COR-L47 (cell line): ENCODE results near the gene MSX1.

Experiments used
- DNase-seq: peaks from one replicate; lab custom pipeline; 2025; lab: John Stamatoyannopoulos, UW

MSX1 gene

DNA sequence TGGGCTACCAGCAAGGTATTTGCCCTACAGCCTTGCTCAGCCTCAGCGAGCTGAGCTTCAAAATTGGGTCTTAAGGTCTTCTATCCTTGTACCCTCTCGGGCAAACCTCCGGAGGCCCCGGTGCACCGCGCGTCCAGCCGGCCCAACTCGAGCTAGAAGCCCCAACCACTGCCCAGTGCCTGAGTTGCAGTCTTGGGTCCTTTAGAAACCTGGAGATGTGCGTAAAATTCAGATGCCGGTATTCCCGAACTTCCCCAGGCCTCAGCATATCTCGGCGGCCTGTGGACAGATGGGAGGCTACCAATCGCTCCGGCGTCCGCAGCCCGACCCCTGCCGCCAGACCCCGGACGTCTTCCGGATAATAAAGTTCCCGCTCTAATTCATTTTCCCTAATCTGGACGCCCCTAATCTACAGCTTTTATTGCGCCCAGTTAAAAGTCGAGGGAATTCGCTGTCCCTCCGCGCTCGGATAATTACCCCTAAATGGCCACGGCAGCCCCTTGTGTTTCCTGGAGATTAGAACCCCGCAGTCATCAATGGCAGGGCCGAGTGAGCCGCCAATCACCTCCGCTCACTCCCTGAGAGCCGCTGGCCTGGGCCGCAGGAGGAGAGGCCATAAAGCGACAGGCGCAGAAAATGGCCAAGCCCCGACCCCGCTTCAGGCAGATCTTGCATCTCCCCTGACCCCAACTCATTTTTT is 1.5 kb upstream of the MSX1 start:
- DNase-seq, result no peak

DNA sequence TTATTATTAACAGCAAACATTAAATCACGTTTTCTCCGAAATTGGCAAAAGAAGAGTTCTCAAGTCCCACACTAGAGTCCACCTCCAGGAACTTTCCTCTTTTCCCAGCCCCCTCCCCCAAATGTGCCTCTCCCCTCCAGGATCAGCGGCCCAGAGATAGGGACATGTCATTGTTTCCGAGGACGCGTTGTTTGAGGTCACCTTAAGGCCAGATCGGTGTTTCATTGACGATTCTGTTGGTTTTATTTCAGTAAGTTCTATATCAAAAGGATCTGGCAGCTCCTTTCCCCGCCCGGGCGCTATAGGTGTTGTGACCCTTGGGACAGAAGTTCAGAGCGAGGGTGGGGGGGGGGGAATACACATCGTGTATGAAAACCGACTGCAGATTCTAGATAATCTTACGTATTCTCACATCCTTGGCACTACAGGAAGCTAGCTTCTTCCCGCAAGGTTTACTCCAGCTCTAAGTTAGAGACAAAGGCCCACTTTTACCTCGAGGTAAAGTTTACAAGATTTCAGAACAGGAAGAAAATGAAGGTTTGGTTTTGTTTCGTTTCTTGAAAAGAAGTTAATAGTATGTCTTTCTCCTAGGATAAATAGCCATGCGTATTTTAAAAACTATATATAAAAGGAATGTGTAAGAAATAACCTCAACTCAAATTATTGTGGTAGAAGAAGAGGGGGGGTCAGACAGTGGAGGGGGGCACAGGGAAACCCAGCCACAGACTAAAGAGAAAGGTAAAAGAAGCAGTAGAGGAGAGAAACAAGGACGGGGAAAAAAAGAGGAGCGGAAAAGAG is 739 bp upstream of the MSX1 start:
- no peak for DNase-seq

DNA sequence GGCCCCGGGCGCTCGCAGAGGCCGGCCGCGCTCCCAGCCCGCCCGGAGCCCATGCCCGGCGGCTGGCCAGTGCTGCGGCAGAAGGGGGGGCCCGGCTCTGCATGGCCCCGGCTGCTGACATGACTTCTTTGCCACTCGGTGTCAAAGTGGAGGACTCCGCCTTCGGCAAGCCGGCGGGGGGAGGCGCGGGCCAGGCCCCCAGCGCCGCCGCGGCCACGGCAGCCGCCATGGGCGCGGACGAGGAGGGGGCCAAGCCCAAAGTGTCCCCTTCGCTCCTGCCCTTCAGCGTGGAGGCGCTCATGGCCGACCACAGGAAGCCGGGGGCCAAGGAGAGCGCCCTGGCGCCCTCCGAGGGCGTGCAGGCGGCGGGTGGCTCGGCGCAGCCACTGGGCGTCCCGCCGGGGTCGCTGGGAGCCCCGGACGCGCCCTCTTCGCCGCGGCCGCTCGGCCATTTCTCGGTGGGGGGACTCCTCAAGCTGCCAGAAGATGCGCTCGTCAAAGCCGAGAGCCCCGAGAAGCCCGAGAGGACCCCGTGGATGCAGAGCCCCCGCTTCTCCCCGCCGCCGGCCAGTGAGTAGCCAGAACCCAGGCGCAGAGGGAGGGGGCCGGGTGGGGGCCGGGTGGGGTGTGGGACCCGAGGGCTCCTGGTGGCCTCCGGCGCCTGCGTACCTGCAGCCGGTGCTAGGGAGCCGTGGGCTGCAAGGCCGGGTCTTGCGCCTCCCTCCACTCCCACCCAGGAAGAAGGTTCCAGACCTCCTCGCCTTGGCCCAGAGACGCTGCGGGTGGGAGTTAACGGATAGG is 534 bp downstream of the MSX1 start:
- DNase-seq, result no peak

DNA sequence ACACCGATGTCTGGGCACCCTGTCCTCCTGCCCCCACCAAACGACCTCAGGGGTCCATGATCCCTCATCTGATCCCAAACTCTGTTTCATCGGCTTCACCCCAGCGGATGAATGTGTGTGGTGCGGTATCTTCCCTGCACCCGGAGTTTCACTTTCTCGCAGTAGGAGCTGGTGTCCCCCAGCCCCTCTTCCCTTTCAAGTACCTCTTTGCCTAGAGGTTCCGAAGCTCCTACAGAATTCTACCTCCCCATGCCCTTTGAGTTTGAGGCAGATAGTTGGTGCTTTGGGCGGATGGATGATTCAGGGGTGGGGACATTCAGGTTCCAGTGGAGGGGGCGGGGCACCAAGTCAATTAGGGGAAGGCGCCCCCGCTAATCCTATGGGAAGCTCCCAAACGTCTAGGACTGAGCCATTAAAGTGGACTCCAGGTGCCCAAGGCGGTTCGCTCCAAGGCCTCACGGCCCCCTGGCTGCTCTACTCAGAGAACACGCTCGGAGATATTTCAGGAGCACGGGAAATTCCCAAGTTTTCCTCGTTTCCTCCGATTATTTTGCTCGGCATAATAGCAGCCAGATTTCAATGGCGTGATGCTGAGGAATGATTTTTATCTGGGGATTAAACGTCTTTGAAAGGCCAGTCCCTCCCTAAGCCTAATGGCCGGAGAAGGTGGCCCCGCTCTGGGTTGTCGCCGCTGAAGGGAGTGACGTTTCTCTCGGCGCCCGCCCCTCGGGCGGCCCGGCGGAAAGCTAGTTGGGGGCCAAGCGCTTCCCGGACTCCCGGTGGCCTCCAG is 1.3 kb downstream of the MSX1 start:
- DNase-seq, result no peak

DNA sequence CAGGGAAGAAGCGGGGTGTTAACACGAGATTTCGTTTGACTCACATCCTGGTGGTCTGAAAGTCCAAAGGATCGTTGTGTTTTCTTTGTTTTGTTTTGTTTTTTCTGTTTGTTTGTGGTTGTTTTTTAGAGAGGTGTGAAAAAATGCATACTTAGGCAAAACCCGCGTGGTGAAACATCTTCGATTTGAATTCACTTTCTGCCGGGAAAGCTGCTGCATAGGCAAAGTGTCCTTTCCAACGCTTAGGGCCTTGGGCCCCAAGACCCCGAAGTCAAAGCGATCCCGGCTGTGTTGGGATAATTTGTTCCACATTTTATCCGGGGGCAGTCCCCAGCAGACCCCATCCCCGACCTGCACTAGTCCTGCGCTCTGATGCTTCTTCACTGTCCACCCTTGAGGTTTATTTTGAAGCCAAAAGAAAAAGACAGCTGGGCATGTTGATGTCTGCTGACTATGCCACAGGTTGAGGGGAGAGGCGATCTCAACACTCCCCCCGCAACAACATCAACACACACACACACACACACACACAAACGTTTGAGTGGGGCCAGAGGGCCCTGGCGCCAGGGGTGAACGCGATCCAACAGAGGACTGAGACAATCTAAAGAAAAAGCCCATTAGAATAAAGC is 2.0 kb downstream of the MSX1 start:
- no peak for DNase-seq

DNA sequence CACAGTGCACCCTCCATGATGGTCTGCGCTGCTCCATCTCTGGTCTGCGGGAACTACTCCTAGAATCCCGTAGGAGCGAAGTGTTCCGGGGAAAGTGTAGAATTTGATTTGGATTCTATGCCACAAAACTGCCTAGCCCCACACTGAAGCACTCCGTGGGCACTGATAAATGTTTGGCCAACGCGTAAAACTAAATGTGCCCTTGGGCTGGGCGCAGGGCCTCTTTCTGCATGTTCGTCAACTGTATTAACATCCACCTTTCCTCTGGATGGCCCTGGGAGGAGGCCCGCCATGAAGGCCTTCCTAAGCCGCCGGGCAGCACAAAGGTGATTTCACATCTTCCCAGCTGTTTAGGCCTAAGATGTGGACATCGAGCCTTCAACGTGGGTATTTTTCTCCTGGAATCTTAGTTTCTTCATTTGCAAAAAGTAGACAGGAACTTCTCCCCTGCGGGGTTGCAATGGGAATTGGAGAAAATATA is 2.6 kb downstream of the MSX1 start:
- DNase-seq, result no peak

DNA sequence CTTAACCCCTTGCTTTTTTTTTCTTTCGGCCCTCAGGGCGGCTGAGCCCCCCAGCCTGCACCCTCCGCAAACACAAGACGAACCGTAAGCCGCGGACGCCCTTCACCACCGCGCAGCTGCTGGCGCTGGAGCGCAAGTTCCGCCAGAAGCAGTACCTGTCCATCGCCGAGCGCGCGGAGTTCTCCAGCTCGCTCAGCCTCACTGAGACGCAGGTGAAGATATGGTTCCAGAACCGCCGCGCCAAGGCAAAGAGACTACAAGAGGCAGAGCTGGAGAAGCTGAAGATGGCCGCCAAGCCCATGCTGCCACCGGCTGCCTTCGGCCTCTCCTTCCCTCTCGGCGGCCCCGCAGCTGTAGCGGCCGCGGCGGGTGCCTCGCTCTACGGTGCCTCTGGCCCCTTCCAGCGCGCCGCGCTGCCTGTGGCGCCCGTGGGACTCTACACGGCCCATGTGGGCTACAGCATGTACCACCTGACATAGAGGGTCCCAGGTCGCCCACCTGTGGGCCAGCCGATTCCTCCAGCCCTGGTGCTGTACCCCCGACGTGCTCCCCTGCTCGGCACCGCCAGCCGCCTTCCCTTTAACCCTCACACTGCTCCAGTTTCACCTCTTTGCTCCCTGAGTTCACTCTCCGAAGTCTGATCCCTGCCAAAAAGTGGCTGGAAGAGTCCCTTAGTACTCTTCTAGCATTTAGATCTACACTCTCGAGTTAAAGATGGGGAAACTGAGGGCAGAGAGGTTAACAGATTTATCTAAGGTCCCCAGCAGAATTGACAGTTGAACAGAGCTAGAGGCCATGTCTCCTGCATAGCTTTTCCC is 3.4 kb downstream of the MSX1 start:
- DNase-seq, result no peak

DNA sequence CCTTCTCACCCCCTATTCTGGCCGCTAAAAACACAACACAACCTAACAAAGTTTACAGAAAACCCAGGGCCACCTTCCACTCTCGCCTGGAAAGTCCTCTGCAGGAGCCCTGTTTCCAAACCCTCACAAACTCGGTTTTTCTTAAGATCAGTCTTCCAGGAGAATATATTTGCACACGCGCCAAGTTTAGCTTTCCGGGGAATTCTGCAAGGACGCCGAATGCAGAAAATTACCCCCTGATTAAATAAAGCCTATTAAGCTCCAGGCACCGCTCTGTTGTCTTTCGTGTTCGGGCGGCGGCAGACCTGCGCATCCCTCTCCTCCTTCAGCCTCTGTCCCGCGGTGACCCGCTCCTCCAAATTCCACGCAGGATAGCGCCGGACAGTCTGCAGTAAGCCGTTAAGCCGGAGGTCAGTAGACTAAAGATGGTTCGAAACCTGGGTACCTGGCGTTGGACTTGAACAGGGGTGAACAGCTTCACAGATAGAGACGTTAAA is 5.0 kb downstream of the MSX1 start:
- no peak for DNase-seq

DNA sequence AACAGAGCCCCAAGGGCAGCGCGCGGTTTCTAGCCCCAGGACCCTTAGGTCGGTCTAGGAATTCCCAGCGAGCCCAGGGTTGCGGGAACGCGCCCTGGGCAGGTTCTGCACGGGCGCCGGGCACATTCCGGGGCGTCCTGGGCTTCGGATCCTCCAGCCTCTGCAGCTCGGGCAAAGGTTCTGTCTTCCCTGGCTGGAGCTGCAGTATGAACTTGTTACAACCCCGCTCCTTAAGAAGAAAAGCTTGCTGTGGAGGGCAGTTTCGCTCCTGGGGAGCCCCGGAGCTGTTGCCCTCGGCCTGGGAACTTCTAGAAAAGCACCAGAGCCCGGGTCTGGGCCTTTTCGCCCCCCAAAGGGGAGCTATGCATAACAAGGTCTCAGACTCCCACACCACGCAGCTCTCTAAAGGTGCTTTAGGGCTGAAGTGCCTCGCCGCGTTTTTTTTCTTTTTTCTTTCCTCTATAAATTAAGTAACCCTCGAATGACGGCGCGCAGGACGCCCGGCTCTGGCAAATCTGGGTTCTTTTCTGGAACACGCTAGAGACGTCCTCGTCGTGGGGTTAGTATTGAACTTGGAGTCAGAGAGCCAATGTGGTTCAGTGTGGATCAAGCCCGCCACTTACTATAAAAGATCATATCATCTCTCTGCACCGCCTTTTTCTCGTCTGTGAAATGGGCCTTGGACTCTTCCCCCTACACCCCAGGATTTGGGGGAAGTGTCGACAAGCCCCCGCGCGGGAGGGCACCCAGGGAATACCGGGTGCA is 5.7 kb downstream of the MSX1 start:
- DNase-seq, result no peak

DNA sequence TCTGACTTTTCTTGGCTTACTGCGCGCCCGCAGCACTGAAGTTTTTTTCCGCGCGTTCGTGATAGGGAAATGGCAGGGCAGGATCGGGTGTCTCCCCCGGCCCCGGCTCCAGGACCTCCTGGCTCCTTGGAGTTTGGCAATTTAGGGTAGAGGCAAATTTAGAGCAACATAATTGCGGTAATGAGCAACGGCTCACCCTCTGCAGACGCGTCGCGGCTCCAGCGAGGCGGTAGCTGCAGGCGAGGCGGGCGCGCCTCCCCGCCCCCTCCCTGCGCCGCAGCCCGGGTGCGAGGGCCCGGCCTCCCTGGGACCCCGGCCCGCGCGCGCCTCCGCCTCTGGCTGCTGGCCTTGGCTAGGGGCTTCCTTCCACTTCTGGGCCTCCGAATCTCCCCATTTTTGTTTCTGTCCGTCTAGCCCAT is 6.2 kb downstream of the MSX1 start:
- DNase-seq, result no peak

DNA sequence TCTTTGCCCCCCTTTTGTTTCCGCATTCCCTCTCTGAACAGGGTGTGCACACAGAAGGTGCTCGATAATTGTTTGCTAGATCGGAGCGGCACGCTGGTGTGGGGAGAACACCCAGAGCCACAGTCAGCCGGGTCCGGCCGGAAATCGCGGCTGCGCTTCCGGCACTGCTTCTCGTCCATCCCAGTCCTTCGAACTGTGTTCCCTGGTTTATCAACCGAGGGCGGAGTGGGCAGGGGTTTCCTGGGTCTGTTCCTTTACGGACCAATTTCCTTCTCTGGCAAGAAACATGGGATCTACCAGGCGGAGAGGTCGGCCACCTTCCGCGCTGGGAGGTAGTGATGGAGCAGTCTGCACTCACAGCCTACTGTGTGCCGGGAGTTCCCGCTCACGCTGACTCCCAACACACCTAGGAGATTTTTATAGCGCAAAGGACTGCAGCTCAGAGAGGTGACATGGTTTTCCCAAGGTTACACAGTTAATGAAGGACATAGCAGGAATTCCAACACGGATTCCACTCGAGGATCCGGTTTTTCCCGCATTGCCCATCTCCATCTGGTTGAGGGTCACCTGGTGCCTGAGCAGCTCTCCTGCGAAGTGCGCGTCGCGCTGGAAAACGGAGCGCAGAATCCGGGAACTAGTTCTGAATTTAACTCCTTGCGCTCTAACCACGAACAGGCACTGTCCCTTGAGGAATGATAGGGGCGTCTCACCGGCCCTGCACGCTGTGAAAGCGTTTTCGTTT is 6.8 kb downstream of the MSX1 start:
- DNase-seq, result no peak

DNA sequence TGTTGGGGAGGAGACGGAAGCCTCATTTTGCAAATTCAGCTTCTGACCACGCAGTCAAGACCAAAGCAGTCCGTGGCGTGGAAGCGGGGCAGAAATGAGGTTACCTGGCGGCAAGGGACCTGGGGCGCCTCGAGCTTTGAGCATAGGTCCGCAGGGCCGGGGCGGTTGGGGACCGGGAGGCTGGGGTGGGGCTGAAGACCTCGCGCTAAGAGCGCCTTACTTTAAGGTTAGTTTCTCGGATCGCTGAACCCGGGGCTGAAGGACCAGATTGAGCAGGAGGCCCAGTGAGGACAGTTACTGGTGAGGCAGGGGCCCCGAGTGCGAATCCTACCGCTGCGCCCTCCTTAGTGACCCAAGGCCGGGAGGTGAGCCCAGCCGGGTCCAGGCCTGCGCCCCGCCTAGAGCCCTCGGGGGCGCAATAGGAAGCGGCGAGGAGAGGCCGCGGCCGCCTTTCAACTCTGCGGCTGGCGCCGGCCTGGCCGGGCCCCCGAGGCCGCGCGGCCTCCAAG is 7.5 kb downstream of the MSX1 start:
- no peak for DNase-seq

DNA sequence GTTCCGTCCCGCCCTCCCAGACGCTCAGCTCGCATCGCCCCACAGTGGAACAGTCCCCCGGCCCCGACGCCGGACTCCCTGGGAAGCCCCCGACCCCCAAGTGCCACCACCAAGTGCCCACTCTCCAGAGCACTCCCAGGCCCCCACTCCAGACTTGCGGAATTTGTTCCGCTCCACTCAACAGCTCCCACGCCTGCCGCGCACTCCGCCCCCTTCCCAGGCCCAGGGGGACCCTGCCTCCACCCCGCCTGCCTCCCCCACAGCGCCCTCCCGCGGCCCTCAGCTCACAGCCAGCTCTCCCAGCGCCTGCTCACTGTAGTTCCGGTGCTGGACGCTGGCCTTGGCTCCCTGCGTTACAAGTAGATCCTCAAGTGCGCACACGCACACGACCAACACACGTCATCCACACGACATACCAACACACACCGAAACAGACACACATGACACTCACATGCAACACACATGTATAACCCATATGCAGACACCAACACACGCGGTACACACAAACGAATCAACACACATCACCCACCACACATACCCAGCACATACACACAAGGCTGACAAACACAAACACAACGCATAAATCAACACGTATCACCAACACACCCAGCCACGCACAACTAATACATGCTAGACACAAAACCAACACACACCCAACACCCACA is 8.0 kb downstream of the MSX1 start:
- DNase-seq, result no peak

DNA sequence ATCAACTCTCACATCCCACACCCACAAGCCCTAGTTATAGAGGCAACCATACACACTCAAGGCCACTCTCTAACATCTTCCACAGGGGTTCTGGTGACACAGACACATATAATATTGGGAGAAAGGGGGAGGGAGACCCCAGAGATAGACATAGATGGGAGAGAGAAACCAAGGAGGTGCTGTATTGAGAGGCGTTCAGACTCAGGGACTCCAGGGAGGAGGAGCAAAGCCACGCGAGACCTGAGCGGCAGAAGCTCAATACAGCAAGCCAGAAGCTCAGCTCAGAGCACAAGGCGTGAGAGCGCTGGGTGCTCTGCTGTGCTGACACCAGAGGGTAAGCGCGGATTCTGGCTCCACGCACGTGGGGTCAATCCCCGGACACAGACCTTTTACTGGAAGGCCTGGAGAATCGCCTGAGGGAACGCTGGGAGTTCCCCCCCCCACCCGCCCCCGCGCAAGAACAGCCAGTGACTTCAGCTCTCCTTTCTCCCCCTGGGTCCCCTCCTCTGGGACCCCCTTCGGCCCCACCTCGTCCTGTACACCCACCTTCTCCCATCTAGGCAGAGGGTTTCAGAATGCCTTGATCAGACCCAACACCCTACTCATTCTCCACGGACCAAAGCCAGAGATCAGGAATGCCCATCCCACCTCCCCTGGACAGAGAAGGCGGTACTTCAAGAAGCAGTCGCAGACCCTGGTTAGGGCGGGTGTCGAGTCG is 8.7 kb downstream of the MSX1 start:
- DNase-seq, result no peak

DNA sequence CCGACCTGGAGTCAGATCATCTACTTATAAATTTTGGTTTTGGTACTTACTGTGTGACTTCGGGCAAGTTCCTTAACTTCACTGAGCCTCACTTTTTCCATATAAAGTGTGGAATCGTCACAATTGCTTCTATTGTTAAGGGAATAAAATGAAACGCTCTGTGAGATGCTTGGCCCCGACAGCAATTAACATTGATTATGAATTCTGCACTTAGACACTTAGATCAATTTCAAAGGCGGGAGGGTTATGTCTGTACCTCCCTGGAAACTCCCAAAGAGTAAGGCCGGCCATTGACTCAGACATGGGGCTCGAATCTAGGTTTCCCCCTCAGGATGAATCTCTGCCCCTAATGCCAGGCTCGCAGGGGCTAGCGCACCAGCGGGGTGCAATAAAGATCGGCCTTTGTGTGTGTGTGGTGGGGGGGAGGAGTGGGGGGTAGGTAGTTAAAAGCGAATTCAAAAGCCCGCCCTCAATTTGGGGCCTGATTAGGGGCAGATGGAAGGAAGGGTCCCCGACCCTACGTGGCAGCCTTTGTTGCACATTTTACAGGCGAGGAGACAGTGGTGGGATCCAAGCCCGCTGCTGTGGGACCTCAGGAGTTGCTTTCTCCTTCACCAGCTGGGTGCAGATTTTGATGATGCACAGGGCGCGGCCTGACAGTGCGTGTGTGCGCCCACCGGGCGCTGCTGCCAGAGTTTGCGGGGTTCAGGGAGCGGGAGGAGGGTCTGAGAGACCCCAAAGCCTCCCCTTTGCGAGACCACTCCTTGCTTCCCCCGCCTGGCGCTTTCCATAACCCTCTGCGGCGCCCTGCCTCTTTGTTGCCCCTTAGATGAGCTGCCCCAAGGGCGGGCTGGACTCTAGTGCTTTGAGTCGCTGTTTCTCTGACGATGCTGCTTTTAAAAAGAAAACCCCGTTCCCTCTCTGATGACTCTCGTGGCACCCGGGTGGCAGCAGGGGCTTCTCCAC is 9.6 kb downstream of the MSX1 start:
- no peak for DNase-seq
